Panc1 (cell line): ENCODE results near the gene CTNNBIP1. TPM values are rescaled to one million over a fixed set of nuclear protein-coding genes. Genes with fewer than 3 reads are reported as not detected.
A peak's percentile ranks its signal among the peaks of the same experiment; 100 is the strongest.

Experiments used
- ATAC-seq: fragments of 200-7000 bp; cut with Tn5 transposase; 2 replicates; pipeline ENCODE4 v1.9.1; 2020; ENCODE audit warnings: mild to moderate bottlenecking, moderate library complexity
- BruUV-seq: library from RNA; stranded (reverse); fragments of 400-500 nt; replicated peaks from 2 replicates; lab custom pipeline; 2021; lab: Mats Ljungman, UMichigan
- CTCF ChIA-PET: fragments of 300-600 bp; sonication (Branson Sonifier 250); formaldehyde crosslinking; loops from one replicate; lab custom pipeline; 2022; ENCODE audit warnings: antibody characterized with exemption; lab: Charles Lee
- POLR2A ChIA-PET: fragments of 300-600 bp; sonication (Branson Sonifier 250); formaldehyde crosslinking; loops from one replicate; lab custom pipeline; 2022; ENCODE audit warnings: antibody characterized with exemption; lab: Charles Lee
- DNase-seq: peaks from one replicate; pipeline ENCODE4 v3.0.0-alpha.2; 2010; ENCODE audit warnings: low read depth, low spot score
- H3K27ac ChIP-seq: 2 replicates; pipeline ENCODE4 v1.5.1; 2011; ENCODE audit warnings: mild to moderate bottlenecking, low read length, inconsistent platforms
- H3K27me3 ChIP-seq: fragments of 200-500 bp; sonication (Bioruptor generic); 2 replicates; pipeline ENCODE4 v1.6.0; 2014; ENCODE audit warnings: low read length, inconsistent platforms; ENCODE audit not compliant: control insufficient read depth, insufficient read depth
- H3K36me3 ChIP-seq: fragments of 200-500 bp; sonication (Bioruptor generic); 2 replicates; pipeline ENCODE4 v1.5.1; 2014; ENCODE audit warnings: inconsistent platforms, mild to moderate bottlenecking, low read length, moderate library complexity; ENCODE audit not compliant: control insufficient read depth, insufficient read depth
- H3K4me1 ChIP-seq: 2 replicates; pipeline ENCODE4 v1.5.1; 2011; ENCODE audit warnings: inconsistent platforms, mild to moderate bottlenecking, low read length, moderate library complexity; ENCODE audit not compliant: control insufficient read depth, insufficient read depth
- H3K4me3 ChIP-seq, 2 experiments: 2 replicates each; pipeline ENCODE4 v1.5.1; 2011 to 2012; ENCODE audit warnings: low read depth in 2 of 2, low read length in 2 of 2, mild to moderate bottlenecking in 2 of 2, inconsistent platforms in 1 of 2, moderate library complexity in 1 of 2
- H3K9me3 ChIP-seq: fragments of 200-500 bp; sonication (Bioruptor generic); 2 replicates; pipeline ENCODE4 v1.5.1; 2014; ENCODE audit warnings: low read depth, mild to moderate bottlenecking, inconsistent platforms, low read length, moderate library complexity; ENCODE audit not compliant: control insufficient read depth, insufficient read depth
- POLR2AphosphoS5 ChIP-seq: IDR thresholded peaks from 2 replicates; pipeline ENCODE4 v1.6.1; 2012; ENCODE audit warnings: mild to moderate bottlenecking, low read depth, low read length, moderate library complexity
- SIN3A ChIP-seq: IDR thresholded peaks from 2 replicates; pipeline ENCODE4 v1.6.1; 2012; ENCODE audit warnings: low read depth, mild to moderate bottlenecking, low read length, moderate library complexity, borderline replicate concordance; ENCODE audit not compliant: insufficient read depth
- TCF7L2 ChIP-seq: IDR thresholded peaks from 2 replicates; pipeline ENCODE4 v1.6.1; 2011; ENCODE audit warnings: mild to moderate bottlenecking, low read depth, low read length, inconsistent platforms
- in situ Hi-C: cut with HindIII; loops from 2 replicates; pipeline ENCODE4 v1.10.0; 2016; ENCODE audit warnings: low sequenced_read_pairs, low pct_unique_long_range_greater_than_20kb
- intact Hi-C: fragments of 100-400 bp; cut with micrococcal nuclease; formaldehyde crosslinking; loops from one replicate; pipeline ENCODE4 v1.10.0; 2022; ENCODE audit not compliant: unreplicated experiment
- total RNA-seq: library from RNA; stranded (reverse); gene quantifications from one replicate; pipeline ENCODE4 v1.2.1, GENCODE V29; 2021; ENCODE audit not compliant: unreplicated experiment
- TF ChIP-seq, protein P1 (sequence below): fragments of 450-650 bp; IDR thresholded peaks from 2 replicates; pipeline ENCODE4 v1.5.1; 2017; ENCODE audit warnings: mild to moderate bottlenecking
- TF ChIP-seq, protein P2 (sequence below), 2 experiments: IDR thresholded peaks; 2 replicates each; pipeline ENCODE4 v1.6.1; 2011 to 2012; ENCODE audit warnings: low read depth in 2 of 2, control low read depth in 1 of 2, low read length in 1 of 2, mild to moderate bottlenecking in 1 of 2, moderate library complexity in 1 of 2; ENCODE audit not compliant: insufficient read depth in 1 of 2

CTNNBIP1 gene
- total RNA-seq, 1 experiment from 2014 or later: 36.9 TPM

DNA sequence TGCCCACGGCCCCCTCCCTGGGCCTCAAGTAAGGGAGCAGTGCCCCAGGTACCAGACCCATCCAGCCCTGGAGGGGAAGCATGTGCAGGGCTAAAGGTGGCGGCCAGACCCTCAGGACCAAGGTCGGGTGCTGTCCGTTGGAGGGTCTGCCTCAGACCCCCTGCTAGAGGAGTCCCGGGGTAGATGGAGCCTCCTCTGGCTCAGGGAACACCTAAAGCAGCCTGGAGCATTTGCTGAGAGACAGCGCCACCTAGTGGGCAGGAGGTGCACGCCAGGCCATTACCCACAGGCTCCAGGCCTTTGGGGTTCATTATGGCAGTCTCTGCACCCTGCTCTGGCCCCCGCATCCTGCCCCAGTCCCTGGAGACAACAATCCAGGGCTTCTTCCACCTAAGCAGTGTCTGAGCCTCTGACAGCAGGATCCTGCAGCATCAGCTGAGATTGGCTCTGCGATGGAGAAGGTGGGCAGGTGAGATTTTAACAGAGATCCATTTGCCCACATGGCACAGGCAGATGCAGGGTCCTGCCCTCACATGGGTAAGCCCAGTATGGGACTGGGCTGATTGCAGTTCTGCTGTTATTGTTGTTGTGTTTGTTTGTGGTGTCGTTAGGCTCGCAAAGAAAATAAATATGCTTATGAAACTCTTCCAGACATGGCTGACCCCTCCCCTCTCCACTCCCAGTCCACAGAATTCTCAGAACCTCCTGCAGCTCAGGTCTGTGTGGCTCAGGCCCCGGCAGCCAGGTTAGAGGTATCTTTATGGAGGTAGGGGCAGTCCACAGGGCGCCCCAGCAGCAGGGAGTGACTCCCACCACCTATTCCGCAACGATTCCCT lies 42.4 kb downstream of the CTNNBIP1 start:
- CTCF ChIA-PET: interaction anchor here (0.5 to 2.0 kb wide), 3 partner anchors 83 to 116 kb away, joined by 4 to 17 read pairs (median 7); no protein-coding TSS in a partner anchor
- Histone ChIP-seq H3K9me3 (no peaks in the 10 kb centered on the region), H3K27ac (no peak overlapping the region), H3K4me1 (no peaks in the 10 kb centered on the region), H3K36me3 (no peaks in the 10 kb centered on the region), H3K4me3 (no peak overlapping the region), H3K27me3 (no peaks in the 10 kb centered on the region)
- no TSS peak for BruUV-seq
- POLR2A ChIA-PET: interaction anchor here (0.6 kb wide), 1 partner anchor 140 kb away, joined by 3 read pairs; no protein-coding TSS in a partner anchor
- in situ Hi-C loops: no loop called here
- ATAC-seq (peak; percentile 94), DNase-seq (no peak)
- intact Hi-C loops: loop anchor here (1.0 to 5.0 kb wide), 2 partner anchors 83 to 240 kb away; no protein-coding TSS in a partner anchor
- TF ChIP-seq, protein P1, sequence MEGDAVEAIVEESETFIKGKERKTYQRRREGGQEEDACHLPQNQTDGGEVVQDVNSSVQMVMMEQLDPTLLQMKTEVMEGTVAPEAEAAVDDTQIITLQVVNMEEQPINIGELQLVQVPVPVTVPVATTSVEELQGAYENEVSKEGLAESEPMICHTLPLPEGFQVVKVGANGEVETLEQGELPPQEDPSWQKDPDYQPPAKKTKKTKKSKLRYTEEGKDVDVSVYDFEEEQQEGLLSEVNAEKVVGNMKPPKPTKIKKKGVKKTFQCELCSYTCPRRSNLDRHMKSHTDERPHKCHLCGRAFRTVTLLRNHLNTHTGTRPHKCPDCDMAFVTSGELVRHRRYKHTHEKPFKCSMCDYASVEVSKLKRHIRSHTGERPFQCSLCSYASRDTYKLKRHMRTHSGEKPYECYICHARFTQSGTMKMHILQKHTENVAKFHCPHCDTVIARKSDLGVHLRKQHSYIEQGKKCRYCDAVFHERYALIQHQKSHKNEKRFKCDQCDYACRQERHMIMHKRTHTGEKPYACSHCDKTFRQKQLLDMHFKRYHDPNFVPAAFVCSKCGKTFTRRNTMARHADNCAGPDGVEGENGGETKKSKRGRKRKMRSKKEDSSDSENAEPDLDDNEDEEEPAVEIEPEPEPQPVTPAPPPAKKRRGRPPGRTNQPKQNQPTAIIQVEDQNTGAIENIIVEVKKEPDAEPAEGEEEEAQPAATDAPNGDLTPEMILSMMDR: peak; percentile 97
- no peak for TF ChIP-seq SIN3A

DNA sequence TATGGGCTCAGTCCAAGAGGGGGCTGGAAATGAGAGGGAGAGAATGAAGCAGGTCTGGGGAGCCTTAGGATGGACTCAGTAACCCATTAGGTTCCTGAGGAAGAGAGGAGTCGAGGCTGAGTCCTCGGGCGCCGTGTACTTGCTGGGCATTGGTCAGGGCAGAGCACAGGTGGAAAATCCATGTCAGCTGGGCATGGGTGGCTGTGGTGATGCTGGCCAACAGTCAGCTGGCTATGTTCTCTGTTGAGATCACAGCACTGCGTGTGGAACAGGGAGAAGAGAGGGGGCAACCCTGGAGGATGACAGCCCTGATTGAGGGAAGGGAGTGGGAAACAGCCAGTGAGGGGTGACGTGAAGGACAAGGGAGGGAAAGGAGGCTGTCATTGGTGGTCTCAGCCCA lies 43.2 kb downstream of the CTNNBIP1 start:
- 0 out of 2 replicates have a peak, but pooled peaks have one; percentile 37 for ATAC-seq
- CTCF ChIA-PET: no interaction called here
- POLR2A ChIA-PET: no interaction called here
- intact Hi-C loops (loop anchor here (1.0 to 5.0 kb wide), 2 partner anchors 83 to 240 kb away; no protein-coding TSS in a partner anchor), in situ Hi-C loops (no loop called here)
- no peak overlapping the region for H3K27ac ChIP-seq
- DNase-seq: no peak
- no peaks in the 10 kb centered on the region for H3K9me3 ChIP-seq
- no peaks in the 10 kb centered on the region for H3K27me3 ChIP-seq
- no peaks in the 10 kb centered on the region for H3K4me1 ChIP-seq
- BruUV-seq: no TSS peak
- H3K4me3 ChIP-seq: no peak overlapping the region
- TF ChIP-seq POLR2AphosphoS5: no peak
- TF ChIP-seq SIN3A: no peak
- no peaks in the 10 kb centered on the region for H3K36me3 ChIP-seq

- intact Hi-C loops (loop anchor here (5.0 kb wide), 1 partner anchor 238 kb away; no protein-coding TSS in a partner anchor), in situ Hi-C loops (no loop called here)
- H3K27me3 ChIP-seq: no peaks in the 10 kb centered on the region
Measured at GRCh38 chr1:9865724-9866123, 44.3 kb downstream of the CTNNBIP1 start.

More at GRCh38 chr1:9865724-9866123, 44.3 kb downstream of the CTNNBIP1 start:
- ChIA-PET CTCF (interaction anchor here (0.6 to 1.4 kb wide), 6 partner anchors 9 to 198 kb away, joined by 3 to 7 read pairs (median 4); no protein-coding TSS in a partner anchor), POLR2A (no interaction called here)
- H3K9me3 ChIP-seq: no peaks in the 10 kb centered on the region
- ATAC-seq (no peak), DNase-seq (no peak)
- BruUV-seq: no TSS peak
- no peak overlapping the region for H3K4me3 ChIP-seq
- TF ChIP-seq, protein P2, sequence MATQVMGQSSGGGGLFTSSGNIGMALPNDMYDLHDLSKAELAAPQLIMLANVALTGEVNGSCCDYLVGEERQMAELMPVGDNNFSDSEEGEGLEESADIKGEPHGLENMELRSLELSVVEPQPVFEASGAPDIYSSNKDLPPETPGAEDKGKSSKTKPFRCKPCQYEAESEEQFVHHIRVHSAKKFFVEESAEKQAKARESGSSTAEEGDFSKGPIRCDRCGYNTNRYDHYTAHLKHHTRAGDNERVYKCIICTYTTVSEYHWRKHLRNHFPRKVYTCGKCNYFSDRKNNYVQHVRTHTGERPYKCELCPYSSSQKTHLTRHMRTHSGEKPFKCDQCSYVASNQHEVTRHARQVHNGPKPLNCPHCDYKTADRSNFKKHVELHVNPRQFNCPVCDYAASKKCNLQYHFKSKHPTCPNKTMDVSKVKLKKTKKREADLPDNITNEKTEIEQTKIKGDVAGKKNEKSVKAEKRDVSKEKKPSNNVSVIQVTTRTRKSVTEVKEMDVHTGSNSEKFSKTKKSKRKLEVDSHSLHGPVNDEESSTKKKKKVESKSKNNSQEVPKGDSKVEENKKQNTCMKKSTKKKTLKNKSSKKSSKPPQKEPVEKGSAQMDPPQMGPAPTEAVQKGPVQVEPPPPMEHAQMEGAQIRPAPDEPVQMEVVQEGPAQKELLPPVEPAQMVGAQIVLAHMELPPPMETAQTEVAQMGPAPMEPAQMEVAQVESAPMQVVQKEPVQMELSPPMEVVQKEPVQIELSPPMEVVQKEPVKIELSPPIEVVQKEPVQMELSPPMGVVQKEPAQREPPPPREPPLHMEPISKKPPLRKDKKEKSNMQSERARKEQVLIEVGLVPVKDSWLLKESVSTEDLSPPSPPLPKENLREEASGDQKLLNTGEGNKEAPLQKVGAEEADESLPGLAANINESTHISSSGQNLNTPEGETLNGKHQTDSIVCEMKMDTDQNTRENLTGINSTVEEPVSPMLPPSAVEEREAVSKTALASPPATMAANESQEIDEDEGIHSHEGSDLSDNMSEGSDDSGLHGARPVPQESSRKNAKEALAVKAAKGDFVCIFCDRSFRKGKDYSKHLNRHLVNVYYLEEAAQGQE (IDR thresholded peaks at IDR 0.05; ENCODE audit: insufficient read depth in 1 of 2, low read depth in 2 of 2, low read length in 1 of 2): no peak
- TF ChIP-seq SIN3A (no peak), TCF7L2 (no peak), POLR2AphosphoS5 (no peak)
- TF ChIP-seq, protein P1: no peak
- H3K27ac ChIP-seq: no peak overlapping the region
- H3K36me3 ChIP-seq: no peaks in the 10 kb centered on the region
- no peaks in the 10 kb centered on the region for H3K4me1 ChIP-seq
